Spinal cord (tissue), 10 donors: ENCODE measurements around the gene EAF2. TPM values are rescaled to one million over a fixed set of nuclear protein-coding genes. Genes with fewer than 3 reads are reported as not detected.

Experiments used
- DNase-seq, 6 donors: peaks; one replicate each; pipeline versions ENCODE4 v3.0.0 to v3.0.0-alpha.2; 2013 to 2015; ENCODE audit warnings: low spot score in 6 of 6, low read depth in 4 of 6
- H3K27ac ChIP-seq: one replicate; pipeline ENCODE4 v1.5.1; 2013; ENCODE audit warnings: low read depth, low read length, control low read depth
- H3K27me3 ChIP-seq: one replicate; pipeline ENCODE4 v1.6.1; 2013; ENCODE audit warnings: low read length; ENCODE audit not compliant: control insufficient read depth, insufficient read depth
- H3K36me3 ChIP-seq: one replicate; pipeline ENCODE4 v1.6.1; 2013; ENCODE audit warnings: low read length; ENCODE audit not compliant: control insufficient read depth, insufficient read depth
- H3K4me1 ChIP-seq: one replicate; pipeline ENCODE4 v1.6.1; 2013; ENCODE audit warnings: low read length; ENCODE audit not compliant: control insufficient read depth, insufficient read depth
- H3K4me3 ChIP-seq: one replicate; pipeline ENCODE4 v1.5.1; 2013; ENCODE audit warnings: low read depth, low read length, control low read depth
- H3K9me3 ChIP-seq: one replicate; pipeline ENCODE4 v1.6.1; 2013; ENCODE audit warnings: low read length; ENCODE audit not compliant: control insufficient read depth, insufficient read depth
- WGBS: methylation state at CpG from one replicate; pipeline ENCODE4 v1.1.5; 2013; ENCODE audit warnings: missing lambda C conversion rate; ENCODE audit not compliant: insufficient coverage; 5-methylcytosine and 5-hydroxymethylcytosine counted together
- polyA plus RNA-seq, 2 donors: library from polyadenylated mRNA; unstranded; fragments of 120-200 nt; gene quantifications; one replicate each; pipeline ENCODE4 v1.2.1, GENCODE V29; 2013; ENCODE audit not compliant: insufficient read length in 2 of 2
- total RNA-seq, 2 donors: library from RNA; depleted of rRNA in 1 of 2; stranded (reverse); fragments of 120-200 nt in 1 of 2; fragments of >200 nt in 1 of 2; gene quantifications; one replicate each; pipeline versions ENCODE4 v1.2.3 to v1.2.4, GENCODE V29; 2013 to 2014
- donor health status: healthy.

The EAF2 gene
- total and polyA plus RNA-seq, 4 donors = 5.2 to 18.5 (median 6.7) TPM

DNA sequence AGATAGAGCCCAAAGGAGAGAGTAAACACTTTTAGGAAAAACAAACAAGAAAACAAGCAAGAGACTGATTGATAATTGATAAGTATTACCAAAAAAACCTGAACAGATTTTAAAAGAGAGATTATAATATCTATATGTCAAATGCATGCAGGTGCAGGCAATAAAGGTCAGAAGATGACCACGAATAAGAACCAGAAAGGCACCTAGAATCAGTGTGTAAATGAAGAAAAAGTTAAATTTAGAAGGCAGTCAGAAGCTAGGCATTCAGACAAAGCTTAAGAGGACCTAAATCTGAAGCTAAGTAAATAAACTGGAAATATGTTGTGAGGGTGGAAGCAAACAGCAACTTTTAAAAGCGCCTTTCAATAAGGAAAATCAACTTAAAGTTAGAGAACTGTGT lies 16.4 kb upstream of the EAF2 start:
- H3K4me3 ChIP-seq = no peak overlapping the region
- no peaks in the 10 kb centered on the region for H3K27me3 ChIP-seq
- DNase-seq = no peak
- H3K9me3 ChIP-seq = peaks cover 5% of the 10 kb centered on the region
- no peak overlapping the region for H3K27ac ChIP-seq
- peaks cover 4% of the 10 kb centered on the region for H3K36me3 ChIP-seq
- WGBS = 83% methylated on average over 1 of the region's 2 CpGs
- H3K4me1 ChIP-seq = no peaks in the 10 kb centered on the region

DNA sequence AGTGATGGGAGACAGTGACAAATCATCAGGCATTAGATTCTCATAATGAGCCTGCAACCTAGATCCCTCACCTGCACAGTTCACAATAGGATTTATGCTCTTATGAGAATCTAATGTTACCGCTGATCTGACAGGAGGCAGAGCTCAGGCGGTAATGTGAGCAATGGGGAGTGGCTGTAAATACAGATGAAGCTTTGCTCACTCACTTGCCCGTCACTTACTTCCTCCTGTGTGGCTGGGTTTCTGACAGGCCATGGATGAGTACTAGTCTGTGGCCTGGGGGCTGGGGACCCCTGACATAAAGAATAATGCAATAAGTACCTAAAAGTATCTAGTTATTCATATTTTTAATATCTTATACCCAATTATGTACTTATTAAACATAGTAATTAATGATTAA lies 15.8 kb upstream of the EAF2 start:
- peaks cover 5% of the 10 kb centered on the region for H3K9me3 ChIP-seq
- H3K4me1 ChIP-seq = no peaks in the 10 kb centered on the region
- WGBS = no CpG with 5 or more reads among the region's 3 CpGs
- no peak for DNase-seq
- peaks cover 4% of the 10 kb centered on the region for H3K36me3 ChIP-seq
- no peak overlapping the region for H3K27ac ChIP-seq
- no peak overlapping the region for H3K4me3 ChIP-seq
- H3K27me3 ChIP-seq = no peaks in the 10 kb centered on the region

DNA sequence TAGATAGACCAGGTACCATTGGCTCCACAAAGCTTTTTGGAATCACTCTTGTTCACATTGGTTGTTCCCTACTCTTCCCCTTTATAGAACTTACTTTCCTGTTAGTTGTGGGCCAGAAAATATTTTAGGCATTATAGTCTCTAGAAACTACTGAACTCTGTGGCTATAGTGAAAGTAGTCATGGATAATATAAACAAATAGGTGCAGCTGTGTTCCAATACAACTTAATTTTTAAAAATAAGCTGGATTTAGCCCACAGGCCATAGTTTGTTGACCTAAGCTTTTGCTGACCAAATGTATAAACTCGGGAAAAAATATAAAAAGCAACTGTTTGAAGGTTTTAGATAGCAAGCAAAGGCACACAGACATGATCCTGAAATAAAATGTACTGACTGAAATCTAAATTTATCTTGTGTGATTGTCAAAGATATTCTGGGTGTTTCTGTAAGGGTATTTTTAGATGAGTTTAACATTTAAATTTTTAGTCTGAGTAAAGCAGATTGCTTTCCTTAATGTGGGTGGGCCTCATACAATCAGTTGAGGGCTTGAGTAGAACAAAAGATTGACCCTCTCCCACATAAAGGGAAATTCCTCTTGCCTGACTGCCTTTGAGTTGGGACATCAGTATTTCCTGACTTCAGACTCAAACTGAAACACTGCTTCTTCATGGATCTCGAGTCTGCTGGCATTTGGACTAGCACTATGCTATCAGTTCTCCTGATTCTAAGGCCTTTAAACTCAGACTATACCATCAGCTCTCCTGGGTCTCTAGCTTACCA lies 13.4 kb upstream of the EAF2 start:
- Histone ChIP-seq H3K4me1 (no peaks in the 10 kb centered on the region), H3K27me3 (no peaks in the 10 kb centered on the region), H3K36me3 (peaks cover 4% of the 10 kb centered on the region), H3K9me3 (peaks cover 5% of the 10 kb centered on the region), H3K27ac (no peak overlapping the region), H3K4me3 (no peak overlapping the region)
- no peak for DNase-seq
- WGBS = 90% methylated on average over 2 of the region's 2 CpGs

DNA sequence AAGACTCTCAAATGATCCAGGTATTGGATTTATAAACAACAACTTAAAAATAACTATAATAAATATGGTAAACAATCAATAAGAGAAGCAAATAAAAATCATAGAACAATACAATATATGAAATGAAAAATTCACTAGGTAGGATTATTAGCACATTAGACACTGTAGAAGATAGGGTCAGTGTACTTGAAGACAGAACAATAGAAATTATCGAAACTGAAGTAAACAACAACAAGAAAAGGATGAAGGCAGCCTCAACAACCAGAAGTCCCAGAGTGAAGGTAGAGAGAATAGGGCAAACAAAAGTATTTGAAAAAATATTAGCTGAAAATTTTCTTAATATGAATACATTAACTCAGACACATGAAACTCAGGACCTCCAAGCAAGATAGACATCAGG lies 12.0 kb upstream of the EAF2 start:
- no peak overlapping the region for H3K27ac ChIP-seq
- WGBS = no CpG with 5 or more reads among the region's 1 CpG
- no peaks in the 10 kb centered on the region for H3K27me3 ChIP-seq
- H3K4me3 ChIP-seq = no peak overlapping the region
- DNase-seq = no peak
- H3K4me1 ChIP-seq = no peaks in the 10 kb centered on the region
- H3K36me3 ChIP-seq = no peaks in the 10 kb centered on the region
- H3K9me3 ChIP-seq = peaks cover 5% of the 10 kb centered on the region

DNA sequence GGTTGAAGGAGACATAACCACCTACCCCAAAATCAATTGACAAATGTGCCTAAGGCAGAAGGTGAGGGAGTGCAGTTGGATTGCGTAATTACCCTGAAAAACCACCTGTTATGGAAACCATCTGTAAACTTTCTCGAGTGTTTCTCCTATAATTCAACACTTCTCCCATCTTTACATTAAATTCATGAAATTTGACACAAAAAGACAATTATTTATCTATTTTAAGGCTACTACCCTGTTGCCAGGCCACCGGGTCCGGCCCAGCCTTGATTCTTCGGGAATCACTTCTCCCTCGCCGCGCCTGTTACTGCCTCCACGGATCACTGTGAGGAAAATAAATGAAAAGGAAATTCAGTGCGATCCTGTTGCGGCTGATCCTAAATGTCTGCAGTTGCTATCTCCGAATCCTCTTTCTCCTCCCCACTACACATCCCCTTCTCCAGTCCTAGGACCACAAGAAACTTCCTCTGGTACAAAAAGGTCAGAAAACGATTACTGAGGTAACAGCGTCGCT lies 795 bp upstream of the EAF2 start:
- DNase-seq = peak in 3 of 6 donors; percentile 15 to 31 (median 20)
- Histone ChIP-seq H3K4me1 (no peaks in the 10 kb centered on the region), H3K36me3 (no peaks in the 10 kb centered on the region), H3K4me3 (peak overlapping the region; percentile 87), H3K27me3 (no peaks in the 10 kb centered on the region), H3K27ac (peak overlapping the region; percentile 81), H3K9me3 (no peaks in the 10 kb centered on the region)
- WGBS = 10% methylated on average over 14 of the region's 15 CpGs

DNA sequence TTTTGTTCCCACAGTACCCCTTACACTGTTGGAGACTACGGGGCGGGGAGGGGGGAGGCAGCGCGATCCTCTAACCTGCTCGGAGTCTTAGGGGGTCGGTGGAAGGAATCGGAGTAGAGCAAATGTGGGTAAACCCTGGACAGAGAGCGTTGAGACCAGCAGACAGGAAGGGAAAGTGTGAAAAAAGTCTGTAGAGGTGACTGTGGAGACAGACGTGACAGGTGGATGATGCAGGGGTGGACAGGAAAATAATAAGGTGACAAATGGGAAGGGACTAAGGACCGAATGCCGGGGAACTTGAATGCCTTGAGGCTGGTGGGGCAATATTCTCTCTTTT lies 424 bp downstream of the EAF2 start:
- Histone ChIP-seq H3K4me1 (no peaks in the 10 kb centered on the region), H3K4me3 (peak overlapping the region; percentile 87), H3K36me3 (no peaks in the 10 kb centered on the region), H3K27ac (peak overlapping the region; percentile 72), H3K27me3 (no peaks in the 10 kb centered on the region), H3K9me3 (no peaks in the 10 kb centered on the region)
- WGBS = 0% methylated on average over 7 of the region's 11 CpGs
- DNase-seq = peak in 1 of 6 donors; percentile 15

DNA sequence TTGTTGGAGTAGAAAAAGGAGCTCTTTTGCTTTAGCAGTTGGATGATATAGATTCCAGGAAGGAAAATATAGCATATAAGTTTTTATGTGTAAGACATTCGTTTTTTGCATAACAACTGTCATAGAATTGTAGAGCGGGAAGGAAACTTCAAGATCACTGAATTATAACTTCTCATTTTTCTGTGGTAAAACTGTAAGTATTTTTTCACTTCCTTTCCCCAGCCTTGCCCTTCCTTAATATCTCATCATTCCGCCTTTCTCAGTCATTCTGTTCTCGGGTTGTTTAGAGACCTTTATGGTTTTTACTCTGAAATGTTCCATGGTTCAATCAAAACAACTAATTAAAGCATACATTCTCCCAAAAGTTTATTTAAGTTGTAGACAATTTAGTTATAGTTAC lies 1.1 kb downstream of the EAF2 start:
- Histone ChIP-seq H3K4me3 (no peak overlapping the region), H3K36me3 (no peaks in the 10 kb centered on the region), H3K27ac (no peak overlapping the region), H3K4me1 (no peaks in the 10 kb centered on the region), H3K27me3 (no peaks in the 10 kb centered on the region), H3K9me3 (no peaks in the 10 kb centered on the region)
- WGBS = no CpG with 5 or more reads among the region's 4 CpGs
- no peak for DNase-seq

DNA sequence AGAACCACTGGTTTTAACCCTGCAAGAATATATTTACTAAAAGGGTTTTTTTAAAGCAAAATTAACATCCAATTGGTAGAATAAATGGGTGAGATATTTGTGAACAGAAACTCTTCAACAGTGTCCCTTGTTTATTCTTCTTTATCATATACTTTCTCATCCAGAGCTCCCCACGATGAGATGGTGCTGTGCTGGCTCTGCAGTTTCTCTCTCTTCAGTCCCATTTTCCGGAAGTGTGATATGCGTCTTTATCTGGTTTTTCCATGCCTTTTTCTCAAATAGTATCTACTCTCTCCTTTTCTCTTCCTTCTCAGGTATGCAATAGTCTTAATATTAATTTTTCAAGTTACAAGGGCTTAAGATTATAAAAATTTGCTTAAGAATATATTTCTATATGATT lies 1.5 kb downstream of the EAF2 start:
- Histone ChIP-seq H3K36me3 (no peaks in the 10 kb centered on the region), H3K27me3 (no peaks in the 10 kb centered on the region), H3K4me1 (no peaks in the 10 kb centered on the region), H3K9me3 (no peaks in the 10 kb centered on the region), H3K4me3 (no peak overlapping the region), H3K27ac (no peak overlapping the region)
- WGBS = no CpG with 5 or more reads among the region's 3 CpGs
- DNase-seq = no peak

DNA sequence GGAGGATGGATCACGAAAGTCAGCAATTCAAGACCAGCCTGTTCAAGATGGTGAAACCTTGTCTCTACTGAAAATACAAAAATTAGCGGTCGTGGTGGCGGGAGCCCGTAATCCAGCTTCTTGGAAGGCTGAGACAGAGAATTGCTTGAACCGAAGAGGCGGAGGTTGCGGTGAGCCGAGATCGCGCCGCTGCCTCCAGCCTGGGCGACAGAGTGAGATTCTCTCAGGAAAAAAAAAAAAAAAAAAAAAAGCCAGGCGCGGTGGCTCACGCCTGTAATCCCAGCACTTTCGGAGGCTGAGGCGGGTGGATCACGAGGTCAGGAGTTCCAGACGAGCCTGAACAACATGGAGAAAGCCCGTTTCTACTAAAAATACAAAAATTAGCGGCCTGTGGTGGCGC lies 5.0 kb downstream of the EAF2 start:
- no peaks in the 10 kb centered on the region for H3K36me3 ChIP-seq
- no peaks in the 10 kb centered on the region for H3K4me1 ChIP-seq
- 98% methylated on average over 19 of the region's 23 CpGs for WGBS
- no peak overlapping the region for H3K27ac ChIP-seq
- no peaks in the 10 kb centered on the region for H3K27me3 ChIP-seq
- no peaks in the 10 kb centered on the region for H3K9me3 ChIP-seq
- no peak overlapping the region for H3K4me3 ChIP-seq
- DNase-seq = no peak

DNA sequence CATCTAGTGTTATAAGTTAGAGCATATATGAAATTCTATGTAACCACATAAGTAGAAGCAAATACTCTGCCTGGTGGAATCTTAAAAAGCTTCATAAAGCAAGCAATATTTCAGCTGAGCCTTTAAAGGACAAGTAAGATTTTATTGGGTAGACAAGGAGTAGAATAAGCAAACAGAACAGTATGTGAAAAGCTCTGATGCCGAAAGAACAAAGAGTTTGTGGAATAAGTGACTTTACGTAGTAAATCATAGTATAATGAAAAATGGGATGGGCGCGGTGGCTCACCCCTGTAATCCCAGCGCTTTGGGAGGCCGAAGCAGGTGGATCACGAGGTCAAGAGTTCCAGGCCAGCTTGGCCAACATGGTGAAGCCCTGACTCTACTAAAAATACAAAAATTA lies 9.9 kb downstream of the EAF2 start:
- Histone ChIP-seq H3K4me3 (no peak overlapping the region), H3K9me3 (no peaks in the 10 kb centered on the region), H3K4me1 (no peaks in the 10 kb centered on the region), H3K36me3 (no peaks in the 10 kb centered on the region), H3K27ac (no peak overlapping the region), H3K27me3 (no peaks in the 10 kb centered on the region)
- WGBS = 90% methylated on average over 5 of the region's 7 CpGs
- no peak for DNase-seq
